Mesothelial cell of epicardium (in vitro differentiated cells): Measurements from ENCODE around the gene ARMC9. TPM values are rescaled to one million over a fixed set of nuclear protein-coding genes. Genes with fewer than 3 reads are reported as not detected.
A peak's percentile ranks its signal among the peaks of the same experiment; 100 is the strongest.

Experiments
- DNase-seq, 2 experiments: peaks; one replicate each; pipeline ENCODE4 v3.0.0; 2021; ENCODE audit warnings: low spot score in 2 of 2; ENCODE audit not compliant: unreplicated experiment in 2 of 2
- H3K27ac Mint-ChIP-seq: 2 replicates; pipeline ENCODE4 v1.8.0; 2021; ENCODE audit warnings: mixed read lengths
- H3K27me3 Mint-ChIP-seq: 2 replicates; pipeline ENCODE4 v1.8.0; 2021; ENCODE audit warnings: low read depth, mixed read lengths
- H3K36me3 Mint-ChIP-seq: 2 replicates; pipeline ENCODE4 v1.8.0; 2021; ENCODE audit warnings: mixed read lengths
- H3K4me1 Mint-ChIP-seq: 2 replicates; pipeline ENCODE4 v1.8.0; 2021; ENCODE audit warnings: mixed read lengths
- H3K4me3 Mint-ChIP-seq: 2 replicates; pipeline ENCODE4 v1.8.0; 2021; ENCODE audit warnings: mild to moderate bottlenecking, moderate library complexity, mixed read lengths
- H3K9me3 Mint-ChIP-seq: 2 replicates; pipeline ENCODE4 v1.8.0; 2021; ENCODE audit warnings: mixed read lengths
- total RNA-seq: library from RNA; stranded (reverse); gene quantifications from 3 replicates; pipeline ENCODE4 v1.2.1, GENCODE V29; 2021
- TF ChIP-seq, protein P1 (sequence below): fragments of 200-600 bp; sonication (generic); IDR thresholded peaks from one replicate; pipeline ENCODE4 v1.5.0; 2021; ENCODE audit warnings: antibody characterized with exemption; ENCODE audit not compliant: unreplicated experiment

The ARMC9 gene
- total RNA-seq, 1 donor from 2014 or later = 52.3 TPM

GRCh38 chr2:231294116-231294515, 95.7 kb downstream of the ARMC9 start:
- no peak for DNase-seq
- no peak overlapping the region for H3K27ac Mint-ChIP-seq
- H3K36me3 Mint-ChIP-seq = peaks cover 18% of the 10 kb centered on the region
- no peaks in the 10 kb centered on the region for H3K9me3 Mint-ChIP-seq
- H3K27me3 Mint-ChIP-seq = no peaks in the 10 kb centered on the region
- TF ChIP-seq, protein P1, sequence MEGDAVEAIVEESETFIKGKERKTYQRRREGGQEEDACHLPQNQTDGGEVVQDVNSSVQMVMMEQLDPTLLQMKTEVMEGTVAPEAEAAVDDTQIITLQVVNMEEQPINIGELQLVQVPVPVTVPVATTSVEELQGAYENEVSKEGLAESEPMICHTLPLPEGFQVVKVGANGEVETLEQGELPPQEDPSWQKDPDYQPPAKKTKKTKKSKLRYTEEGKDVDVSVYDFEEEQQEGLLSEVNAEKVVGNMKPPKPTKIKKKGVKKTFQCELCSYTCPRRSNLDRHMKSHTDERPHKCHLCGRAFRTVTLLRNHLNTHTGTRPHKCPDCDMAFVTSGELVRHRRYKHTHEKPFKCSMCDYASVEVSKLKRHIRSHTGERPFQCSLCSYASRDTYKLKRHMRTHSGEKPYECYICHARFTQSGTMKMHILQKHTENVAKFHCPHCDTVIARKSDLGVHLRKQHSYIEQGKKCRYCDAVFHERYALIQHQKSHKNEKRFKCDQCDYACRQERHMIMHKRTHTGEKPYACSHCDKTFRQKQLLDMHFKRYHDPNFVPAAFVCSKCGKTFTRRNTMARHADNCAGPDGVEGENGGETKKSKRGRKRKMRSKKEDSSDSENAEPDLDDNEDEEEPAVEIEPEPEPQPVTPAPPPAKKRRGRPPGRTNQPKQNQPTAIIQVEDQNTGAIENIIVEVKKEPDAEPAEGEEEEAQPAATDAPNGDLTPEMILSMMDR = no peak
- H3K4me1 Mint-ChIP-seq = peaks cover 4% of the 10 kb centered on the region
- H3K4me3 Mint-ChIP-seq = no peak overlapping the region

GRCh38 chr2:231294571-231295362, 96.3 kb downstream of the ARMC9 start:
- H3K36me3 Mint-ChIP-seq = peaks cover 18% of the 10 kb centered on the region
- no peak overlapping the region for H3K27ac Mint-ChIP-seq
- H3K27me3 Mint-ChIP-seq = no peaks in the 10 kb centered on the region

DNA sequence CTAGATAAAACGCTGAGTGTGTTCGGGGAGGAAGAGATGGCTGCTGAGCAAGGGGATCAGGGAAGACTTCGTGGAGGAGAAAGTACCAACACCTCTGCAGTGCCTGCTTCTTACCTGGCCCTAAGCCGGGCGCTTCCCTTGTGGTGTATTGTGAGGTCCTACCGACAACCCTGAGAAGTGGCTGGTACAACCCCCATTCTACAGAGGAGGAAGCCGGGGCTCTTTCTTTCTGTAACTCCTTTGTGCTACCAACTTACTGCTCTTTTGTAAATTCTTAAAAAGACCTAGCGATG, 96.9 kb downstream of the ARMC9 start:
- H3K4me1 Mint-ChIP-seq = no peaks in the 10 kb centered on the region
- no peaks in the 10 kb centered on the region for H3K9me3 Mint-ChIP-seq
- TF ChIP-seq, protein P1 = no peak
- DNase-seq = no peak
- H3K27ac Mint-ChIP-seq = no peak overlapping the region
- peaks cover 18% of the 10 kb centered on the region for H3K36me3 Mint-ChIP-seq
- no peak overlapping the region for H3K4me3 Mint-ChIP-seq
- H3K27me3 Mint-ChIP-seq = no peaks in the 10 kb centered on the region

More at GRCh38 chr2:231294571-231295362, 96.3 kb downstream of the ARMC9 start:
- TF ChIP-seq, protein P1 = no peak
- Mint-ChIP-seq H3K9me3 (no peaks in the 10 kb centered on the region), H3K4me3 (no peak overlapping the region), H3K4me1 (peaks cover 3% of the 10 kb centered on the region)
- no peak for DNase-seq

DNA sequence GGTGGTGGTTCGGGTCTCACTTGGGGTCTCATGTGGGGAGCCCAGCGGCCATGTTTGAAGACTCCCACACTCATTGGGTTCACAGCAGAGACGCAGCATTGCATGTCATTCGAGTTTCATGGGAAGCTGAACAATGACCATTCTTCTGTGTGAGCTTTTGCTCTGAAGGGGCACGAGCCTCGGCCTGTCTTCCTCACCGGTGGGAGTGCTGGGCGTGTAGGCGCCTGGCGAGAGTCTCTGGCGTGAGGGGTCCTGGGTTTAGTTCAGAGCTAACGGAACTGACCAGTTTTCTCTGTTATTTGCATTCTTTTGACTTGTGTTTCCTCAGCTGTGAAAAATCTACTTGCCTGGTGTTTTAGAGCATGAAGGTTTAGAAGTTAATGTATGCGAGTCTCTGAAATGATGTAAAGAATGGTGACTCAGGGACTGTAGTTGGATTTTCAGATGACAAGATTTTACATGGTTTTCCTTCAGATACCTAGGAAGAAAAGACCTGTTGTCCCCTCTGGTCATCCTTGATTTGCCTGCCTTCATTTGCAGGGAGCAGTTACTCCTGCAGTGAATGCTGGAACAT, 98.1 kb downstream of the ARMC9 start:
- DNase-seq = no peak
- TF ChIP-seq, protein P1 = no peak
- Mint-ChIP-seq H3K4me1 (no peaks in the 10 kb centered on the region), H3K9me3 (no peaks in the 10 kb centered on the region), H3K36me3 (peaks cover 15% of the 10 kb centered on the region), H3K4me3 (no peak overlapping the region), H3K27me3 (no peaks in the 10 kb centered on the region), H3K27ac (no peak overlapping the region)

DNA sequence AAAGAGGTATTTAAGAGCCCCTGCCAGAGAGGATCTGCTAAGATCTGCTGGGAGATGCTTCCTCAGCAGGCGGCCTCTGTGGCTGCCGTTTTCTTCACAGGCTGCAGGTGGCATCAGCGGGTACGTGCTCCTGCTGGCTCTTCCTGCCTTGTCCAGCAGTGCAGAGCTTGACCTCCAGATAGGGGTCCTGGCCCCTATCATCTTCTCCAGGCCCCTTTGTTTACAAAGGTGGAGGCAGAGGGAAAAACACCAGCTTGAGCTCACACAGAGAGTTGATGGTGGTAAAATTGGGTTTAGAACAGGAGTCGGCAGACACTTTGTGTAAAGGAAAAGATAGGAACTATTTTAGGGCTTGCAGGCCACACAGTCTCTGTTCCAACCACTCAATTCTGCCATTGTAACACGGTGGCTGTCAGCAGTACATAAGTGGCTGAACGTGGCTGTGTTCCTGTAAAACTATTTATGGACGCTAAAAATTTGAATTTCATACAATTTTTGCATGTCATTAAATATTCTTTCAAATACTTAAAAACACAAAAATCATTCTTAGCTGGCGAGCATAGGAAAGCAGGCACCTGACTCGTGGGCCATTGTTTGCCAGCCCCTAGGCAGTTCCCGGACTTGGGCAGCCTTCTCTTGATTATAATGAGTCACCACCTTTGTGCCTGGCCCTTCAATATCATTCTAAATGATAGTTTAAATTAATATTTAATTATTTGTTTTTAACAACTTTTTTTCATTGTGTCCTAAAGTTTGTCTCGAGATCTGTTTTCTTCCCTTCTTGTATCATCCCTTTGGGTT, 98.9 kb downstream of the ARMC9 start:
- TF ChIP-seq, protein P1 = peak; percentile 36
- no peaks in the 10 kb centered on the region for H3K4me1 Mint-ChIP-seq
- H3K27me3 Mint-ChIP-seq = no peaks in the 10 kb centered on the region
- no peaks in the 10 kb centered on the region for H3K9me3 Mint-ChIP-seq
- no peak overlapping the region for H3K4me3 Mint-ChIP-seq
- no peak overlapping the region for H3K27ac Mint-ChIP-seq
- peaks cover 15% of the 10 kb centered on the region for H3K36me3 Mint-ChIP-seq
- DNase-seq = peak in 1 of 2 experiments; percentile 46
